Muscle layer of duodenum (tissue), 2 donors: Measurements from ENCODE around the gene CCDC50.

Experiments used
- H3K27ac ChIP-seq: one replicate; pipeline ENCODE4 v1.7.0; 2013; ENCODE audit warnings: mild to moderate bottlenecking, low read length
- H3K27me3 ChIP-seq: one replicate; pipeline ENCODE4 v1.7.0; 2013; ENCODE audit warnings: low read depth, mild to moderate bottlenecking, control low read depth, low read length
- H3K36me3 ChIP-seq, 2 donors: one replicate each; pipeline ENCODE4 v1.7.0; 2013; ENCODE audit warnings: low read length in 2 of 2, control low read depth in 1 of 2, mild to moderate bottlenecking in 1 of 2; ENCODE audit not compliant: insufficient read depth in 2 of 2, control insufficient read depth in 1 of 2
- H3K4me1 ChIP-seq, 2 donors: one replicate each; pipeline ENCODE4 v1.7.0; 2013; ENCODE audit warnings: low read length in 2 of 2, mild to moderate bottlenecking in 2 of 2, control low read depth in 1 of 2, moderate library complexity in 1 of 2; ENCODE audit not compliant: insufficient read depth in 2 of 2, control insufficient read depth in 1 of 2
- H3K4me3 ChIP-seq, 2 donors: one replicate each; pipeline ENCODE4 v1.7.0; 2013; ENCODE audit warnings: low read length in 2 of 2, low read depth in 1 of 2, mild to moderate bottlenecking in 1 of 2
- H3K9me3 ChIP-seq, 2 donors: one replicate each; pipeline ENCODE4 v1.7.0; 2013; ENCODE audit warnings: low read length in 2 of 2, control low read depth in 1 of 2, mild to moderate bottlenecking in 1 of 2; ENCODE audit not compliant: control insufficient read depth in 1 of 2
- donor health status: healthy.

CCDC50 gene

GRCh38 chr3:191300422-191300821 lies 28.8 kb upstream of the CCDC50 start:
- H3K27me3 ChIP-seq, result no peaks in the 10 kb centered on the region
- H3K36me3 ChIP-seq, result no peaks in the 10 kb centered on the region
- no peaks in the 10 kb centered on the region for H3K9me3 ChIP-seq
- H3K4me1 ChIP-seq, result no peaks in the 10 kb centered on the region
- no peak overlapping the region for H3K27ac ChIP-seq
- no peak overlapping the region for H3K4me3 ChIP-seq

- H3K4me3 ChIP-seq, result no peak overlapping the region
- no peaks in the 10 kb centered on the region for H3K9me3 ChIP-seq
- H3K36me3 ChIP-seq, result no peaks in the 10 kb centered on the region
- no peak overlapping the region for H3K27ac ChIP-seq
- H3K4me1 ChIP-seq, result no peaks in the 10 kb centered on the region
- H3K27me3 ChIP-seq, result no peaks in the 10 kb centered on the region
These were observed 28.2 kb upstream of the CCDC50 start for GRCh38 chr3:191301017-191301416.

GRCh38 chr3:191301782-191302411 lies 27.3 kb upstream of the CCDC50 start:
- no peaks in the 10 kb centered on the region for H3K36me3 ChIP-seq
- H3K4me3 ChIP-seq, result no peak overlapping the region
- no peaks in the 10 kb centered on the region for H3K27me3 ChIP-seq
- no peaks in the 10 kb centered on the region for H3K4me1 ChIP-seq
- no peaks in the 10 kb centered on the region for H3K9me3 ChIP-seq
- no peak overlapping the region for H3K27ac ChIP-seq

GRCh38 chr3:191302451-191302850 lies 26.7 kb upstream of the CCDC50 start:
- Histone ChIP-seq H3K4me3 (no peak overlapping the region), H3K4me1 (no peaks in the 10 kb centered on the region), H3K27ac (no peak overlapping the region), H3K27me3 (no peaks in the 10 kb centered on the region), H3K36me3 (no peaks in the 10 kb centered on the region), H3K9me3 (no peaks in the 10 kb centered on the region)

GRCh38 chr3:191303596-191303995 lies 25.6 kb upstream of the CCDC50 start:
- Histone ChIP-seq H3K4me3 (no peak overlapping the region), H3K36me3 (no peaks in the 10 kb centered on the region), H3K9me3 (no peaks in the 10 kb centered on the region), H3K4me1 (no peaks in the 10 kb centered on the region), H3K27ac (no peak overlapping the region), H3K27me3 (no peaks in the 10 kb centered on the region)

GRCh38 chr3:191306428-191306827 lies 22.8 kb upstream of the CCDC50 start:
- H3K4me1 ChIP-seq, result no peaks in the 10 kb centered on the region
- no peaks in the 10 kb centered on the region for H3K27me3 ChIP-seq

GRCh38 chr3:191307341-191307740 lies 21.9 kb upstream of the CCDC50 start:
- no peaks in the 10 kb centered on the region for H3K4me1 ChIP-seq
- H3K4me3 ChIP-seq, result no peak overlapping the region
- no peak overlapping the region for H3K27ac ChIP-seq
- no peaks in the 10 kb centered on the region for H3K27me3 ChIP-seq
- no peaks in the 10 kb centered on the region for H3K9me3 ChIP-seq
- H3K36me3 ChIP-seq, result no peaks in the 10 kb centered on the region

More at GRCh38 chr3:191306428-191306827, 22.8 kb upstream of the CCDC50 start:
- Histone ChIP-seq H3K27ac (no peak overlapping the region), H3K4me3 (no peak overlapping the region), H3K36me3 (no peaks in the 10 kb centered on the region), H3K9me3 (no peaks in the 10 kb centered on the region)

- H3K4me1 ChIP-seq, result no peaks in the 10 kb centered on the region
- no peak overlapping the region for H3K4me3 ChIP-seq
- no peaks in the 10 kb centered on the region for H3K36me3 ChIP-seq
- no peak overlapping the region for H3K27ac ChIP-seq
- no peaks in the 10 kb centered on the region for H3K27me3 ChIP-seq
- no peaks in the 10 kb centered on the region for H3K9me3 ChIP-seq
These were observed 15.9 kb upstream of the CCDC50 start for GRCh38 chr3:191313296-191313695.

- H3K36me3 ChIP-seq, result no peaks in the 10 kb centered on the region
- no peaks in the 10 kb centered on the region for H3K9me3 ChIP-seq
- no peaks in the 10 kb centered on the region for H3K4me1 ChIP-seq
- H3K27me3 ChIP-seq, result no peaks in the 10 kb centered on the region
- H3K27ac ChIP-seq, result no peak overlapping the region
- no peak overlapping the region for H3K4me3 ChIP-seq
These were observed 15.0 kb upstream of the CCDC50 start for GRCh38 chr3:191314109-191314728.

GRCh38 chr3:191316876-191317603 lies 12.2 kb upstream of the CCDC50 start:
- no peaks in the 10 kb centered on the region for H3K36me3 ChIP-seq
- no peak overlapping the region for H3K27ac ChIP-seq
- H3K4me1 ChIP-seq, result no peaks in the 10 kb centered on the region
- no peak overlapping the region for H3K4me3 ChIP-seq
- no peaks in the 10 kb centered on the region for H3K27me3 ChIP-seq
- no peaks in the 10 kb centered on the region for H3K9me3 ChIP-seq

GRCh38 chr3:191320316-191320715 lies 8.9 kb upstream of the CCDC50 start:
- Histone ChIP-seq H3K27me3 (no peaks in the 10 kb centered on the region), H3K9me3 (no peaks in the 10 kb centered on the region), H3K4me1 (no peaks in the 10 kb centered on the region), H3K36me3 (no peaks in the 10 kb centered on the region), H3K4me3 (no peak overlapping the region), H3K27ac (no peak overlapping the region)
